CD4-positive, alpha-beta T cell (primary cell): Measurements from ENCODE around the gene INSIG2. TPM values are rescaled to one million over a fixed set of nuclear protein-coding genes. Genes with fewer than 3 reads are reported as not detected.
"Not testable (repeated sequence)": the region's sequence is repeated elsewhere in the genome, so short reads cannot be mapped to it uniquely, and the experiment has no call there.

Experiments
- ATAC-seq: fragments of 200-7000 bp; cut with Tn5 transposase; one replicate; pipeline ENCODE4 v1.10.0; 2022; ENCODE audit warnings: mild to moderate bottlenecking; ENCODE audit not compliant: poor library complexity
- CTCF ChIA-PET: fragments of 350-600 bp; sonication (Branson Sonifier 250); formaldehyde crosslinking; loops from one replicate; lab custom pipeline; 2021; ENCODE audit warnings: antibody characterized with exemption, inconsistent platforms; lab: Charles Lee
- POLR2A ChIA-PET: fragments of 350-600 bp; sonication (Branson Sonifier 250); formaldehyde crosslinking; loops from one replicate; lab custom pipeline; 2021; ENCODE audit warnings: antibody characterized with exemption, inconsistent platforms; lab: Charles Lee
- DNase-seq, 14 experiments: peaks; one replicate each; pipeline ENCODE4 v3.0.0-alpha.2; 2013 to 2020; ENCODE audit warnings: mixed read lengths in 2 of 14
- H3K27ac ChIP-seq, 2 donors: one replicate each; pipeline versions ENCODE4 v1.5.1 to v1.7.0; 2013; ENCODE audit warnings: low read length in 2 of 2, low read depth in 1 of 2, mild to moderate bottlenecking in 1 of 2
- H3K27me3 ChIP-seq, 2 experiments: 1 replicate in 1 of 2; 2 replicates in 1 of 2; pipeline versions ENCODE4 v1.6.1 to v1.7.0; 2013; ENCODE audit warnings: low read length in 2 of 2, control low read depth in 1 of 2, mild to moderate bottlenecking in 1 of 2, moderate library complexity in 1 of 2; ENCODE audit not compliant: insufficient read depth in 2 of 2, control insufficient read depth in 1 of 2
- H3K36me3 ChIP-seq: one replicate; pipeline ENCODE4 v1.6.1; 2013; ENCODE audit warnings: low read length, control low read depth; ENCODE audit not compliant: insufficient read depth
- H3K4me1 ChIP-seq: one replicate; pipeline ENCODE4 v1.6.1; 2013; ENCODE audit warnings: low read length, control low read depth; ENCODE audit not compliant: insufficient read depth
- H3K4me3 ChIP-seq: one replicate; pipeline ENCODE4 v1.5.1; 2013; ENCODE audit warnings: mild to moderate bottlenecking, low read length, moderate library complexity
- H3K9me3 ChIP-seq, 2 experiments: 1 replicate in 1 of 2; 2 replicates in 1 of 2; pipeline versions ENCODE4 v1.6.1 to v1.7.0; 2013; ENCODE audit warnings: low read length in 2 of 2, mild to moderate bottlenecking in 2 of 2, control low read depth in 1 of 2, moderate library complexity in 1 of 2; ENCODE audit not compliant: control insufficient read depth in 1 of 2, insufficient read depth in 1 of 2
- H3K27ac Mint-ChIP-seq: one replicate; pipeline ENCODE4 v1.8.0; 2020; ENCODE audit warnings: mixed read lengths
- H3K27me3 Mint-ChIP-seq: one replicate; pipeline ENCODE4 v1.8.0; 2021; ENCODE audit warnings: mixed read lengths
- H3K36me3 Mint-ChIP-seq: one replicate; pipeline ENCODE4 v1.8.0; 2021; ENCODE audit warnings: low read depth, mixed read lengths
- H3K4me1 Mint-ChIP-seq: one replicate; pipeline ENCODE4 v1.8.0; 2021; ENCODE audit warnings: low read depth, mixed read lengths
- H3K4me3 Mint-ChIP-seq: one replicate; pipeline ENCODE4 v1.8.0; 2020; ENCODE audit warnings: mild to moderate bottlenecking, mixed read lengths
- H3K9me3 Mint-ChIP-seq: one replicate; pipeline ENCODE4 v1.8.0; 2020; ENCODE audit warnings: mixed read lengths
- intact Hi-C, 2 experiments: fragments of 100-400 bp; cut with DNase I in 1 of 2; cut with micrococcal nuclease in 1 of 2; formaldehyde crosslinking; loops; one replicate each; pipeline versions ENCODE4 v1.15.1 to v1.9.0; 2023 to 2025; cut with DNase I, micrococcal nuclease
- total RNA-seq, 174 experiments: library from RNA in 2 of 174; stranded (reverse) in 2 of 174; gene quantifications; one replicate each; pipeline ENCODE4 v1.2.3 and lab custom pipeline; 2021 to 2026
- TF ChIP-seq, protein P1 (sequence below): fragments of 200-600 bp; IDR thresholded peaks from one replicate; pipeline ENCODE4 v1.8.0; 2022; ENCODE audit warnings: antibody characterized with exemption, mild to moderate bottlenecking

The INSIG2 gene
- total RNA-seq, 2 experiments from 2014 or later: 7.3 to 7.7 TPM

- no peaks in the 10 kb centered on the region for H3K27me3 ChIP-seq
- no peak for ATAC-seq
- Mint-ChIP-seq H3K27ac (no peak overlapping the region), H3K27me3 (no peaks in the 10 kb centered on the region), H3K4me3 (no peak overlapping the region), H3K4me1 (peaks cover 57% of the 10 kb centered on the region), H3K9me3 (no peaks in the 10 kb centered on the region), H3K36me3 (peaks cover 16% of the 10 kb centered on the region)
- ChIA-PET POLR2A (interaction anchor here (0.5 kb wide), 1 partner anchor 1257 kb away, joined by 3 read pairs; no protein-coding TSS in a partner anchor), CTCF (no interaction called here)
- no peak overlapping the region for H3K27ac ChIP-seq
- TF ChIP-seq, protein P1, sequence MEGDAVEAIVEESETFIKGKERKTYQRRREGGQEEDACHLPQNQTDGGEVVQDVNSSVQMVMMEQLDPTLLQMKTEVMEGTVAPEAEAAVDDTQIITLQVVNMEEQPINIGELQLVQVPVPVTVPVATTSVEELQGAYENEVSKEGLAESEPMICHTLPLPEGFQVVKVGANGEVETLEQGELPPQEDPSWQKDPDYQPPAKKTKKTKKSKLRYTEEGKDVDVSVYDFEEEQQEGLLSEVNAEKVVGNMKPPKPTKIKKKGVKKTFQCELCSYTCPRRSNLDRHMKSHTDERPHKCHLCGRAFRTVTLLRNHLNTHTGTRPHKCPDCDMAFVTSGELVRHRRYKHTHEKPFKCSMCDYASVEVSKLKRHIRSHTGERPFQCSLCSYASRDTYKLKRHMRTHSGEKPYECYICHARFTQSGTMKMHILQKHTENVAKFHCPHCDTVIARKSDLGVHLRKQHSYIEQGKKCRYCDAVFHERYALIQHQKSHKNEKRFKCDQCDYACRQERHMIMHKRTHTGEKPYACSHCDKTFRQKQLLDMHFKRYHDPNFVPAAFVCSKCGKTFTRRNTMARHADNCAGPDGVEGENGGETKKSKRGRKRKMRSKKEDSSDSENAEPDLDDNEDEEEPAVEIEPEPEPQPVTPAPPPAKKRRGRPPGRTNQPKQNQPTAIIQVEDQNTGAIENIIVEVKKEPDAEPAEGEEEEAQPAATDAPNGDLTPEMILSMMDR: no peak
- no peak for DNase-seq
- intact Hi-C loops: loop anchor here (2.0 to 10.0 kb wide), 2 partner anchors 94 to 96 kb away; no protein-coding TSS in a partner anchor
- peaks cover 10% of the 10 kb centered on the region for H3K4me1 ChIP-seq
- H3K36me3 ChIP-seq: no peaks in the 10 kb centered on the region
- no peaks in the 10 kb centered on the region for H3K9me3 ChIP-seq
- H3K4me3 ChIP-seq: no peak overlapping the region
Measured at GRCh38 chr2:118091140-118091478, 2.8 kb downstream of the INSIG2 start.

DNA sequence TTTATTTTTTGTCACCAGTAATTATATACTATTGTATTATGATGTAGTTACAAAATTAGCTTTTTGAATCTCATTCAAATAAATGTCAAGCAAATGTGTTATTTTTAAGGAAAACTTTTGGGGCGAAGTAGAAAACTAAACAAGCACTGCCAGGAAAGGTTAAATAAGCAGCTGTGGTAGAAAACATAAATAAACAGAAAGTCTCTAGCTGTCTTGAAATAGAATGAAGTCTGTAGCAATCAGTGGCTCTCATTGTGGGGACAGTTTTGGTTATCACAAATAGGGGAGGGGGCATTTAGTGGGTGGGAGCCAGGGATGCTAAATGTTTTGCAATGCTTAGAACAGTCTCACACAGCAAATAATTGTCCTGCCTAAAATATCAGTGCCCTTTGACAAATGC is 3.4 kb downstream of the INSIG2 start:
- no peak for ATAC-seq
- no peaks in the 10 kb centered on the region for H3K27me3 Mint-ChIP-seq
- DNase-seq: no peak
- TF ChIP-seq, protein P1: no peak
- Histone ChIP-seq H3K27ac (no peak overlapping the region), H3K9me3 (no peaks in the 10 kb centered on the region), H3K4me1 (peaks cover 10% of the 10 kb centered on the region), H3K4me3 (no peak overlapping the region), H3K36me3 (peaks cover 4% of the 10 kb centered on the region), H3K27me3 (no peaks in the 10 kb centered on the region)
- no peaks in the 10 kb centered on the region for H3K9me3 Mint-ChIP-seq
- H3K4me3 Mint-ChIP-seq: no peak overlapping the region
- CTCF ChIA-PET: no interaction called here
- H3K36me3 Mint-ChIP-seq: peaks cover 21% of the 10 kb centered on the region
- POLR2A ChIA-PET: no interaction called here
- no peak overlapping the region for H3K27ac Mint-ChIP-seq
- intact Hi-C loops: loop anchor here (2.0 to 10.0 kb wide), 2 partner anchors 93 to 95 kb away; no protein-coding TSS in a partner anchor
- H3K4me1 Mint-ChIP-seq: peaks cover 57% of the 10 kb centered on the region

DNA sequence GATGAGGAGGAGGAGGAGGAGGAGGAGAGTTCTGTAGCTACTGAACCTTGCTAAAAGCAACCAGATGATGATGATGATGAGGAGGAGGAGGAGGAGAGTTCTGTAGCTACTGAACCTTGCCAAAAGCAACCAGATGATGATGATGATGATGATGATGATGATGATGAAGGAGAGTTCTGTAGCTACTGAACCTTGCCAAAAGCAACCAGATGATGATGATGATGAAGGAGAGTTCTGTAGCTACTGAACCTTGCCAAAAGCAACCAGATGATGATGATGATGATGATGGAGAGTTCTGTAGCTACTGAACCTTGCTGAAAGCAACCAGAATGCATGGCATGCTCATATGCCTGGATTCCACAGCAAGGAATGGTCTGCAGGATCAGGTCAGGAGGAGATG is 5.8 kb downstream of the INSIG2 start:
- POLR2A ChIA-PET: interaction anchor here (1.0 kb wide), 1 partner anchor 92 kb away, joined by 3 read pairs; no protein-coding TSS in a partner anchor
- H3K27me3 Mint-ChIP-seq, H3K27me3 ChIP-seq, ATAC-seq, H3K4me1 ChIP-seq, H3K9me3 Mint-ChIP-seq, H3K9me3 ChIP-seq, CTCF ChIA-PET, H3K27ac ChIP-seq, DNase-seq, H3K27ac Mint-ChIP-seq, H3K4me3 ChIP-seq: not testable (repeated sequence)
- Mint-ChIP-seq H3K4me3 (peak overlapping the region; percentile 11), H3K4me1 (peaks cover 55% of the 10 kb centered on the region), H3K36me3 (peaks cover 29% of the 10 kb centered on the region)
- intact Hi-C loops: loop anchor here in 1 of 2 experiments (10.0 kb wide), 1 partner anchor 91 kb away; no protein-coding TSS in a partner anchor
- peaks cover 19% of the 10 kb centered on the region for H3K36me3 ChIP-seq

GRCh38 chr2:118094503-118094902 is 6.2 kb downstream of the INSIG2 start:
- Mint-ChIP-seq H3K36me3 (peaks cover 33% of the 10 kb centered on the region), H3K27me3 (no peaks in the 10 kb centered on the region), H3K4me3 (peak overlapping the region; percentile 11), H3K27ac (no peak overlapping the region), H3K9me3 (no peaks in the 10 kb centered on the region), H3K4me1 (peaks cover 58% of the 10 kb centered on the region)
- intact Hi-C loops: loop anchor here in 1 of 2 experiments (10.0 kb wide), 1 partner anchor 90 kb away; no protein-coding TSS in a partner anchor
- Histone ChIP-seq H3K4me3 (no peak overlapping the region), H3K27me3 (no peaks in the 10 kb centered on the region), H3K36me3 (peaks cover 19% of the 10 kb centered on the region), H3K27ac (no peak overlapping the region), H3K9me3 (no peaks in the 10 kb centered on the region), H3K4me1 (peaks cover 5% of the 10 kb centered on the region)
- POLR2A ChIA-PET: interaction anchor here (0.6 to 1.0 kb wide), 2 partner anchors 27 to 92 kb away, joined by 3 to 4 read pairs; no protein-coding TSS in a partner anchor
- CTCF ChIA-PET: no interaction called here
- DNase-seq: peak in 2 of 14 experiments; percentile 25 to 27
- TF ChIP-seq, protein P1: no peak
- ATAC-seq: peak; percentile 41
